AG04450 (cell line): Measurements from ENCODE around the gene ARFGEF2. TPM values are rescaled to one million over a fixed set of nuclear protein-coding genes. Genes with fewer than 3 reads are reported as not detected.

Experiments
- CTCF ChIA-PET: fragments of 300-600, 350-600 bp; formaldehyde crosslinking; extraction: SDS; loops from one replicate; lab custom pipeline; 2022; ENCODE audit warnings: antibody characterized with exemption, inconsistent platforms; lab: Charles Lee
- POLR2A ChIA-PET: fragments of 350-600 bp; formaldehyde crosslinking; extraction: SDS; loops from one replicate; lab custom pipeline; 2021; ENCODE audit warnings: antibody characterized with exemption, inconsistent platforms; lab: Yijun Ruan, JAX
- DNase-seq: peaks from one replicate; pipeline ENCODE4 v3.0.0-alpha.2; 2011; ENCODE audit warnings: low read depth, low spot score
- H3K27ac ChIP-seq: one replicate; pipeline ENCODE4 v1.5.1; 2012; ENCODE audit warnings: low read depth, low read length, control low read depth
- H3K27me3 ChIP-seq: one replicate; pipeline ENCODE4 v1.6.0; 2012; ENCODE audit warnings: low read length; ENCODE audit not compliant: control insufficient read depth, insufficient read depth
- H3K4me3 ChIP-seq: 2 replicates; pipeline ENCODE4 v1.5.1; 2011; ENCODE audit warnings: mild to moderate bottlenecking, low read depth, low read length, control low read depth
- H3K9me3 ChIP-seq: 2 replicates; pipeline ENCODE4 v1.5.1; 2012; ENCODE audit warnings: low read length; ENCODE audit not compliant: control insufficient read depth, insufficient read depth
- CTCF ChIP-seq: IDR thresholded peaks from 2 replicates; pipeline ENCODE4 v1.5.1; 2011; ENCODE audit warnings: low read depth, low read length, control low read depth, inconsistent platforms
- polyA plus RNA-seq: library from polyadenylated mRNA; depleted of rRNA; stranded (reverse); fragments of >200 nt; gene quantifications from 2 replicates; pipeline ENCODE4 v1.2.3, GENCODE V29; 2011

ARFGEF2 gene
- polyA plus RNA-seq, 1 experiment, result 22.3 TPM

GRCh38 chr20:49029203-49029602, 107.7 kb downstream of the ARFGEF2 start:
- POLR2A ChIA-PET, result no interaction called here

GRCh38 chr20:49030954-49031619, 109.6 kb downstream of the ARFGEF2 start:
- ChIA-PET CTCF (interaction anchor here (0.7 to 1.1 kb wide), 3 partner anchors 102 to 361 kb away, joined by 3 to 8 read pairs (median 3); no protein-coding TSS in a partner anchor), POLR2A (interaction anchor here (0.6 to 0.7 kb wide), 2 partner anchors 46 to 184 kb away, joined by 5 to 8 read pairs; no protein-coding TSS in a partner anchor)
- H3K27ac ChIP-seq, result no peak overlapping the region
- no peaks in the 10 kb centered on the region for H3K9me3 ChIP-seq
- no peak for TF ChIP-seq CTCF
- DNase-seq, result no peak
- H3K4me3 ChIP-seq, result no peak overlapping the region
- no peaks in the 10 kb centered on the region for H3K27me3 ChIP-seq

More at GRCh38 chr20:49029203-49029602, 107.7 kb downstream of the ARFGEF2 start:
- CTCF ChIA-PET, result interaction anchor here (0.6 to 1.0 kb wide), 2 partner anchors 17 to 188 kb away, joined by 3 to 6 read pairs; no protein-coding TSS in a partner anchor
- no peak overlapping the region for H3K4me3 ChIP-seq
- no peaks in the 10 kb centered on the region for H3K27me3 ChIP-seq
- no peaks in the 10 kb centered on the region for H3K9me3 ChIP-seq
- DNase-seq, result no peak
- TF ChIP-seq CTCF, result no peak
- no peak overlapping the region for H3K27ac ChIP-seq

GRCh38 chr20:49032455-49032854, 110.9 kb downstream of the ARFGEF2 start:
- Histone ChIP-seq H3K9me3 (no peaks in the 10 kb centered on the region), H3K27ac (no peak overlapping the region), H3K4me3 (no peak overlapping the region), H3K27me3 (no peaks in the 10 kb centered on the region)
- CTCF ChIA-PET, result no interaction called here
- no peak for DNase-seq
- POLR2A ChIA-PET, result no interaction called here
- TF ChIP-seq CTCF, result no peak

GRCh38 chr20:49034070-49034732, 112.7 kb downstream of the ARFGEF2 start:
- H3K4me3 ChIP-seq, result no peak overlapping the region
- POLR2A ChIA-PET, result no interaction called here
- H3K9me3 ChIP-seq, result no peaks in the 10 kb centered on the region
- CTCF ChIA-PET, result no interaction called here
- DNase-seq, result no peak
- H3K27me3 ChIP-seq, result no peaks in the 10 kb centered on the region
- H3K27ac ChIP-seq, result no peak overlapping the region
- no peak for TF ChIP-seq CTCF

- no peaks in the 10 kb centered on the region for H3K27me3 ChIP-seq
- DNase-seq, result no peak
- H3K4me3 ChIP-seq, result no peak overlapping the region
- no peak overlapping the region for H3K27ac ChIP-seq
- CTCF ChIA-PET, result no interaction called here
- POLR2A ChIA-PET, result no interaction called here
- no peak for TF ChIP-seq CTCF
- H3K9me3 ChIP-seq, result no peaks in the 10 kb centered on the region
These were observed 116.5 kb downstream of the ARFGEF2 start for GRCh38 chr20:49037962-49038387.
